Uterus (tissue), 4 donors: Measurements from ENCODE around the gene CD72. TPM values are rescaled to one million over a fixed set of nuclear protein-coding genes. Genes with fewer than 3 reads are reported as not detected.

Experiments used
- DNase-seq, 2 donors: peaks; one replicate each; pipeline ENCODE4 v3.0.0-alpha.2; 2019 to 2020
- H3K27ac ChIP-seq, 2 donors: fragments of 200-600 bp; sonication (generic); 1 replicate in 1 of 2; 2 replicates in 1 of 2; pipeline ENCODE4 v1.5.1; 2016 to 2018
- H3K27me3 ChIP-seq, 2 donors: fragments of 200-600 bp; sonication (generic); one replicate each; pipeline ENCODE4 v1.5.1; 2018 to 2019; ENCODE audit warnings: control low read depth in 1 of 2
- H3K36me3 ChIP-seq, 2 donors: fragments of 200-600 bp; sonication (generic); one replicate each; pipeline ENCODE4 v1.5.1; 2019; ENCODE audit warnings: control low read depth in 1 of 2
- H3K4me1 ChIP-seq, 2 donors: fragments of 200-600 bp; sonication (generic); one replicate each; pipeline ENCODE4 v1.5.1; 2018 to 2019; ENCODE audit warnings: control low read depth in 1 of 2
- H3K4me3 ChIP-seq, 2 donors: fragments of 200-600 bp; sonication (generic); 1 replicate in 1 of 2; 2 replicates in 1 of 2; pipeline ENCODE4 v1.5.1; 2018 to 2019; ENCODE audit warnings: mild to moderate bottlenecking in 1 of 2
- H3K9me3 ChIP-seq, 2 donors: fragments of 200-600 bp; sonication (generic); one replicate each; pipeline ENCODE4 v1.5.1; 2019; ENCODE audit warnings: control low read depth in 1 of 2
- CTCF ChIP-seq, 4 experiments: fragments of 200-600 bp in 2 of 4; fragments of 450-650 bp in 2 of 4; sonication (generic) in 2 of 4; IDR thresholded peaks; one replicate each; pipeline ENCODE4 v1.5.1; 2016 to 2019; ENCODE audit warnings: antibody characterized with exemption in 4 of 4, mild to moderate bottlenecking in 2 of 4, moderate library complexity in 1 of 4
- POLR2A ChIP-seq, 2 donors: fragments of 450-650 bp; IDR thresholded peaks; one replicate each; pipeline ENCODE4 v1.6.1; 2016; ENCODE audit warnings: antibody characterized with exemption in 2 of 2, mild to moderate bottlenecking in 1 of 2, moderate library complexity in 1 of 2
- intact Hi-C: fragments of 100-400 bp; cut with DNase I; formaldehyde crosslinking; loops from one replicate; pipeline ENCODE4 v1.15.1; 2023; ENCODE audit warnings: low total_unique reads
- total RNA-seq, 4 donors: library from RNA; depleted of rRNA in 3 of 4; stranded (reverse); fragments of >200 nt in 3 of 4; gene quantifications; one replicate each; pipeline versions ENCODE4 v1.1.0 to v1.2.4, GENCODE V29; 2014 to 2023
- donor health status: DM: yes; HTN: yes; CAD: no.

The CD72 gene
- total RNA-seq, 4 donors from 2014 or later = 2.8 to 3.0 TPM; not detected in 2

- TF ChIP-seq POLR2A (IDR thresholded peaks at IDR 0.05) (no peak), CTCF (IDR thresholded peaks at IDR 0.05) (no peak)
- Histone ChIP-seq H3K4me1 (no peaks in the 10 kb centered on the region), H3K4me3 (no peak overlapping the region), H3K27me3 (no peaks in the 10 kb centered on the region), H3K9me3 (no peaks in the 10 kb centered on the region), H3K36me3 (no peaks in the 10 kb centered on the region), H3K27ac (no peak overlapping the region)
- intact Hi-C loops = no loop called here
- DNase-seq = no peak
Observed at GRCh38 chr9:35568196-35568595, 50.0 kb downstream of the CD72 start.

- Histone ChIP-seq H3K36me3 (no peaks in the 10 kb centered on the region), H3K9me3 (no peaks in the 10 kb centered on the region), H3K27me3 (no peaks in the 10 kb centered on the region), H3K27ac (no peak overlapping the region), H3K4me3 (no peak overlapping the region), H3K4me1 (no peaks in the 10 kb centered on the region)
- no peak for DNase-seq
- TF ChIP-seq CTCF (IDR thresholded peaks at IDR 0.05) (no peak), POLR2A (IDR thresholded peaks at IDR 0.05) (no peak)
- intact Hi-C loops = no loop called here
Observed at GRCh38 chr9:35566417-35566816, 51.8 kb downstream of the CD72 start.

- TF ChIP-seq CTCF (IDR thresholded peaks at IDR 0.05) (no peak), POLR2A (IDR thresholded peaks at IDR 0.05) (no peak)
- intact Hi-C loops = no loop called here
- H3K4me3 ChIP-seq = no peak overlapping the region
- no peaks in the 10 kb centered on the region for H3K27me3 ChIP-seq
- peak overlapping the region; percentile 22 to 56 for H3K27ac ChIP-seq
- H3K9me3 ChIP-seq = no peaks in the 10 kb centered on the region
- no peaks in the 10 kb centered on the region for H3K36me3 ChIP-seq
- peak in 1 of 2 donors; percentile 32 for DNase-seq
- H3K4me1 ChIP-seq = no peaks in the 10 kb centered on the region
Observed at GRCh38 chr9:35564658-35565061, 53.6 kb downstream of the CD72 start.

DNA sequence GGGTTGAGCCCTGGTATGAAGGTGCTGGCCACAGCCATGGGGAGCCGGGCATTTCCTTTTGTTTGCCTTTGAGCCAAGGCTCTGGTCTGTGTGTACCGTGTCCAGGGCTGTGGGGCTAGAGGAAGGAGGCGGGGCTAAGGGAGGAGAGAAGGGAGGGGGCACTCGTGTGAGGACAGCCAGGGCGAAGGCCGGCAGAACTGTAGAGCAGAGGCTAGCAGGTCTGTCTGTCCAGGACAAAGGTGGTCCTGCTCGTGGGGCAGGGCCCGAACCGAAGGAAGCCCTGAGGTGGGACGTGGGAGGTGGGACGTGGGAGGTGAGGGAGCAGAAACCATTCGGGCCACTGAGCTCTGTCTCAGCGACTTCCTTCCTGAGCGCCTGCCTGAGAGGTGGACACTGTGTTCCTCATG, 54.4 kb downstream of the CD72 start:
- no peaks in the 10 kb centered on the region for H3K4me1 ChIP-seq
- intact Hi-C loops = no loop called here
- no peak for TF ChIP-seq POLR2A (IDR thresholded peaks at IDR 0.05)
- no peak for TF ChIP-seq CTCF (IDR thresholded peaks at IDR 0.05)
- peak overlapping the region; percentile 17 to 56 for H3K27ac ChIP-seq
- H3K9me3 ChIP-seq = no peaks in the 10 kb centered on the region
- H3K4me3 ChIP-seq = peak overlapping the region in 1 of 2 donors; percentile 12
- DNase-seq = peak; percentile 50 to 60
- no peaks in the 10 kb centered on the region for H3K36me3 ChIP-seq
- H3K27me3 ChIP-seq = no peaks in the 10 kb centered on the region

DNA sequence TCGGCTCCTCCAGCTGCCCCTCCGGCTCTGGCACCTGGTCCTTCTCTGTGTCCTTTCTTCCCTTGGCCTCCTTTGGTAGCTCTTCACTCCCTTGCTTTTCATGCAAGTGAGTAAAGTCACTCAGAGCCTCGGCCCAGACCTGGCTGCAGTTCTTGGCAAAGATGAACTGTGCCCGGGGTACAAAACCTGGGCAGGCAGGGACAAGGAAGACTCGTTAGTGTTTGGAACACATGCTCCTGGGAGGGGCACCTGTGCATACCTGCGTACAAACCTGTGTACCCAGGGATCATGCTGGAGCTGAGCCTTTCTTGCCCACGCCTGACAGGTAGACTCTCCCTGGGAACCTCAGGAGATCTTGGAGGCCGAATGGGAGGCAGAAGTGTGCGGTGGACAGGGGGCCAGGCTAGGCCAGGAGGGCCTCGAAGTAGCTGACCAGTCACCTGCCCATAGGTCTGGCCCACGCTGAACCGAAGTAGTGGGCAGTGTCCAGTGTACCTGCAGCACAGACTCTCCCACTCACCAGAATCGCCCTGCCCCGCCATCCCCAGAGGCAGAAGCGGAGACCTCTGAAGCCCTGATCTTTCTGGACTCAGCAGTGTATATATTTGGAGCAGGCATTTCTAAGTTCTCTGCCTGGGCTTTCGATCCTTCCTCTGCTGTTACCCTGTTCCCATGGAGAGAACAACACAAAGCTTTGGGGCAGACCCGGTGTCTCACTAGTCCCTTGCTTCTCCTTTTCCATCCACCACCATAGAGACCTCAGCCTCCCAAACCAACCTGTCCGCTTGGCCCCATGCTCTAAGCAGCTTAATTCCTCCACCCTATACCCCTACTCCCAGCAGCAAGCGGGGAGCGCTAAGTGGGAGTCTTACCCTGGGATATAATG, 55.1 kb downstream of the CD72 start:
- intact Hi-C loops = no loop called here

More for the DNA sequence above, 55.1 kb downstream of the CD72 start:
- Histone ChIP-seq H3K27ac (peak overlapping the region; percentile 17 to 56), H3K9me3 (no peaks in the 10 kb centered on the region), H3K4me3 (no peak overlapping the region), H3K27me3 (no peaks in the 10 kb centered on the region), H3K36me3 (no peaks in the 10 kb centered on the region), H3K4me1 (no peaks in the 10 kb centered on the region)
- DNase-seq = no peak
- no peak for TF ChIP-seq POLR2A (IDR thresholded peaks at IDR 0.05)
- TF ChIP-seq CTCF (IDR thresholded peaks at IDR 0.05) = no peak
